ENCODE data around the gene BCR.

BCR gene

DNA sequence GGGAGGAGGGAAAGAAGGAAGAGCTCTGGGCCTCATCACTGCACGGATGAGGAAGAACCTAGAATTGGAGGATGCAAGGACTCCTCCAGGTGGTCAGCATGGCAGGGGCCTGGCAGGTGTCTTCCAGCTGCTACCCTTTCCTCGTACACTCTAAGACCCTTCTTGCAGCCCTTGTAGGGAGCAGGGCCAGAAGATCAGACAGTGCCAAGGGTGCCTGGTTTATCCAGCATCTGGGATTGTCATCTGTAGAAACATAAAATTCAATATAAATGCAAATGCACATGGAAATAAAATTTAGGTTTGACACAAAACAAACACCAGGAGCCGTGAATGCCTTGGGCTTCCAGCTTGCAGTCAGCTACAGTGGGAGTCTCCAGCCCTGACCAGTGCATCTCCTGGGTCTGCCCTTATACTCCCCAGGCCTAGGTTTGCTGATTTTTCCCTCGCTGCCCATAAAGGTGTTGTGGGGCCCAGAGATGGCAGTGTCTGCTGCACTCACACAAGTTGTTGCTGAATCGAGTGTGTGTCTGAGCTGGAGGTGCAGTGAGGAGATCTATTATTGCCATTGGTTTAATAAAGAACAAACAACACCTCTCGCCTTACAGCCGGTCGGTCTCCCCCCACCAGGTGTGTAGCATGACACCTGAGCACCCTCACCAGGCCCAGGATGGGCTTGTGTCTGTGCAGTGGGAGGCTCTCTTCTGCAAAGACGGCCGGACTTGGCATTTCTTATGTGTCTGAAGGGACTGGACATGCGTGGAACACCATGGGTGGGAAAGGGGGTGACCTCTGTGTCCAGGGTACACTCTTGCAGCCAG lies 87.1 kb downstream of the BCR start:
- Histone ChIP-seq H3K14ac (ENCODE audit: low read length) (no peak overlapping the region), H3K27ac (ENCODE audit: low read depth, low read length) (no peak overlapping the region), H3K79me2 (ENCODE audit: control insufficient read depth, insufficient read depth, low read length, poor library complexity) (no peaks in the 10 kb centered on the region), H3K36me3 (ENCODE audit: control insufficient read depth in 1 of 2, insufficient read depth in 2 of 2, low read length in 2 of 2) (peaks cover 75 to 80% of the 10 kb centered on the region in 2 experiments), H4K12ac (ENCODE audit: low read depth, low read length) (no peak overlapping the region), H2AK5ac (ENCODE audit: low read length) (no peak overlapping the region), H2BK120ac (ENCODE audit: insufficient read depth, low read length, poor library complexity) (no peak overlapping the region), H3K9ac (ENCODE audit: low read length) (no peak overlapping the region), H3K9me3 (ENCODE audit: insufficient read depth, low read depth, low read length) (no peaks in the 10 kb centered on the region), H3K4ac (ENCODE audit: low read depth, low read length) (no peak overlapping the region), H2AFZ (ENCODE audit: insufficient read depth, low read length, poor library complexity) (no peak overlapping the region), H3K4me2 (ENCODE audit: low read length) (no peak overlapping the region), H2BK12ac (ENCODE audit: low read length) (no peak overlapping the region), H3K4me1 (ENCODE audit: control insufficient read depth in 1 of 2, insufficient read depth in 2 of 2, low read length in 2 of 2) (no peaks in the 10 kb centered on the region), H3K18ac (ENCODE audit: low read length) (no peak overlapping the region), H4K91ac (ENCODE audit: low read depth, low read length) (no peak overlapping the region), H3K79me1 (ENCODE audit: low read length) (no peaks in the 10 kb centered on the region), H3K4me3 (ENCODE audit: low read depth, low read length) (no peak overlapping the region), H2BK5ac (ENCODE audit: low read depth, low read length, poor library complexity) (no peak overlapping the region), H3K27me3 (ENCODE audit: insufficient read depth, low read length) (no peaks in the 10 kb centered on the region), H4K8ac (ENCODE audit: low read depth, low read length) (no peak overlapping the region), H3K23ac (ENCODE audit: low read length) (no peak overlapping the region)
- DNase-seq, result no peak
- WGBS (ENCODE audit: extremely low coverage, insufficient coverage, insufficient read length), result no CpG with 5 or more reads among the region's 11 CpGs

DNA sequence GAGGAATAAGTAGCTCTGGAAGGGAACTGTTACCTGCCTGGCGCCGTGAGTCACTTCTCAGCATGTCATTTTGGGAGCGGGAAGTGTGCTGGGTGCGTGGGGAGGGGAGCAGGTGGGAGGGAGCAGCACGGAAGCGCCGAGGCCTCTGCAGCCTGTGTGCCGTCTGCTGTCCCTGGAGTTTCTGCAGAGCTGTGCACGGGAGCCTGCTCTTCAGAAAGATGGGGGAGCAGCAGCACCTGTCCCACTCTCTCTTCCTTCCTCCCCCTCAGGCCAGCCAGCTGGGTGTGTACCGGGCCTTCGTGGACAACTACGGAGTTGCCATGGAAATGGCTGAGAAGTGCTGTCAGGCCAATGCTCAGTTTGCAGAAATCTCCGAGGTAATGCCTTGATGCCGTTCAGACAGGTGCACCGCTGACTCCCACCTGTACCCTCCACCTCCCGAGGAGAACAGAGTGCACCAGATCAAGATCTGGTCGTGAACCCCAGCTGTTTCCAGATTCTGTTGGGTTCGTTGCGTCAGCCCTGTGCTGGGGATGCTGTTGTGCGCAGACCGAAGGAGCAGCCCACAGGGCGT lies 87.9 kb downstream of the BCR start:
- Histone ChIP-seq H4K12ac (ENCODE audit: low read depth, low read length) (no peak overlapping the region), H4K8ac (ENCODE audit: low read depth, low read length) (no peak overlapping the region), H2AFZ (ENCODE audit: insufficient read depth, low read length, poor library complexity) (no peak overlapping the region), H3K4me2 (ENCODE audit: low read length) (no peak overlapping the region), H3K23ac (ENCODE audit: low read length) (no peak overlapping the region), H3K14ac (ENCODE audit: low read length) (no peak overlapping the region), H3K9ac (ENCODE audit: low read length) (no peak overlapping the region), H3K18ac (ENCODE audit: low read length) (no peak overlapping the region), H3K4me3 (ENCODE audit: low read depth, low read length) (no peak overlapping the region), H3K27ac (ENCODE audit: low read depth, low read length) (no peak overlapping the region), H4K91ac (ENCODE audit: low read depth, low read length) (no peak overlapping the region), H3K79me1 (ENCODE audit: low read length) (no peaks in the 10 kb centered on the region), H2BK5ac (ENCODE audit: low read depth, low read length, poor library complexity) (no peak overlapping the region), H2BK120ac (ENCODE audit: insufficient read depth, low read length, poor library complexity) (no peak overlapping the region), H3K36me3 (ENCODE audit: control insufficient read depth in 1 of 2, insufficient read depth in 2 of 2, low read length in 2 of 2) (peaks cover 75 to 80% of the 10 kb centered on the region in 2 experiments), H3K79me2 (ENCODE audit: control insufficient read depth, insufficient read depth, low read length, poor library complexity) (no peaks in the 10 kb centered on the region), H3K4me1 (ENCODE audit: control insufficient read depth in 1 of 2, insufficient read depth in 2 of 2, low read length in 2 of 2) (no peaks in the 10 kb centered on the region), H3K4ac (ENCODE audit: low read depth, low read length) (no peak overlapping the region), H2AK5ac (ENCODE audit: low read length) (no peak overlapping the region), H3K9me3 (ENCODE audit: insufficient read depth, low read depth, low read length) (no peaks in the 10 kb centered on the region), H2BK12ac (ENCODE audit: low read length) (no peak overlapping the region), H3K27me3 (ENCODE audit: insufficient read depth, low read length) (no peaks in the 10 kb centered on the region)
- DNase-seq, result no peak
- WGBS (ENCODE audit: extremely low coverage, insufficient coverage, insufficient read length), result no CpG with 5 or more reads among the region's 22 CpGs

DNA sequence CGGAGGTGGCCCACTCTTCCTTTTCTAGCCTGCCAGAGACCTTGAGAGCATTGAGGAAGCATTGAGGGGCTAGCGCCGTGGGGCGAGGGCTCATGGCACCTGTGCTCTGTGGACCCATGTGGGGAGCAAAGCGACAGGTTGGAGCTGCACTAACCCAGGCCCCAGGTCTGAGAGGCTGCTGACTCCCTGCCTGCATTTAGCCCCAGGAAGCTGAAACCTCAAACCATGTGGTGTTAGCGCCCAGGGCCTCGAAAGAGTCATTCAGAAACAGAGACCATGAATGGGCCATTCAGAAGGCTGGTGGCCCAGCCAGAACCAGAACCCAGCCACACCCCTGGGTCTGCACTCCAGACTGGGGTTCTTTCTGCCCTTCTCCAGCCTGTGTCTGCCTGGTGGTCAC lies 88.6 kb downstream of the BCR start:
- Histone ChIP-seq H3K27me3 (ENCODE audit: insufficient read depth, low read length) (no peaks in the 10 kb centered on the region), H3K4me3 (ENCODE audit: low read depth, low read length) (no peak overlapping the region), H3K4me1 (ENCODE audit: control insufficient read depth in 1 of 2, insufficient read depth in 2 of 2, low read length in 2 of 2) (no peaks in the 10 kb centered on the region), H2BK5ac (ENCODE audit: low read depth, low read length, poor library complexity) (no peak overlapping the region), H3K23ac (ENCODE audit: low read length) (no peak overlapping the region), H3K36me3 (ENCODE audit: control insufficient read depth in 1 of 2, insufficient read depth in 2 of 2, low read length in 2 of 2) (peaks cover 75 to 80% of the 10 kb centered on the region in 2 experiments), H3K14ac (ENCODE audit: low read length) (no peak overlapping the region), H2BK120ac (ENCODE audit: insufficient read depth, low read length, poor library complexity) (no peak overlapping the region), H3K79me2 (ENCODE audit: control insufficient read depth, insufficient read depth, low read length, poor library complexity) (no peaks in the 10 kb centered on the region), H4K12ac (ENCODE audit: low read depth, low read length) (no peak overlapping the region), H4K91ac (ENCODE audit: low read depth, low read length) (no peak overlapping the region), H4K8ac (ENCODE audit: low read depth, low read length) (no peak overlapping the region), H3K18ac (ENCODE audit: low read length) (no peak overlapping the region), H2AFZ (ENCODE audit: insufficient read depth, low read length, poor library complexity) (no peak overlapping the region), H2BK12ac (ENCODE audit: low read length) (no peak overlapping the region), H3K9ac (ENCODE audit: low read length) (no peak overlapping the region), H3K9me3 (ENCODE audit: insufficient read depth, low read depth, low read length) (no peaks in the 10 kb centered on the region), H3K79me1 (ENCODE audit: low read length) (no peaks in the 10 kb centered on the region), H3K27ac (ENCODE audit: low read depth, low read length) (no peak overlapping the region), H2AK5ac (ENCODE audit: low read length) (no peak overlapping the region), H3K4ac (ENCODE audit: low read depth, low read length) (no peak overlapping the region), H3K4me2 (ENCODE audit: low read length) (no peak overlapping the region)
- no CpG with 5 or more reads among the region's 7 CpGs for WGBS (ENCODE audit: extremely low coverage, insufficient coverage, insufficient read length)
- DNase-seq, result no peak

DNA sequence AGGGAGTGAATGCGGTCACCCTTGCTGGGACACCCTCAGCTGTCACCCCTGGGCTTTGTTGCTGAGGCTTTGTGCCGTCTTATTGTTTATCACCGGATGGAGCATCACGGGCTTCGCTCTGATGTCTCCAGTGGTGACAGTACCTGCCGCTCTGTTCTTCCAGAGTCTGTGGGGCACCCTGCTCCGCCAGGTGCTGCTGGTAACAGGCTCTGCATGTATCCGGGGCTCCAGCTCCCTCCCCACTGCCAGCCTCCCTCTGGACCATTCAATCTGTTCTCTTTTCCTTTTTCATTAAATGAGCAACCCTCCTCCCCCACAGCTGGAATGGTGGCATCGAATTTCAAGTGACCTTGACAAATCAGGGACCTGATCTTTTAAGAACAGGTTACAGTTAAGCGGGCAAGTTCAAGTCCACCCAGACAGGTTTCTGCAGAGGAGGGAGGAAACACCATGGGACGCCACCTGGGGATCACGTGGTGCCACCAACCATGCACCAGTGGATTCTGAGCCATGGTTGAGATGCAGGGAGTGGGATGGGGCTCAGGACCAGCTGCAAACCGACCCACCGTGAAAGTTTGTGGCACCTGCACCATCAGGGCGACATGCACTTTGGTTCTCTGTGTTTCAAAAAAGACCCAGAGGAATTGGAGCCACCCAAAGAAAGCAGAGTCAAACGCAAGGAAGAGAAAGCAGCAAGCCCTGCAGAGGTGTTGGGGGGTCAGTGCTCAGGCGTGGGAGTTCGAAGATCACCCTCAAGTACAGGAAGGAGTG lies 89.3 kb downstream of the BCR start:
- H4K12ac ChIP-seq (ENCODE audit: low read depth, low read length), result no peak overlapping the region
- H3K79me1 ChIP-seq (ENCODE audit: low read length), result no peaks in the 10 kb centered on the region
- H2BK5ac ChIP-seq (ENCODE audit: low read depth, low read length, poor library complexity), result no peak overlapping the region
- H3K4me2 ChIP-seq (ENCODE audit: low read length), result no peak overlapping the region
- no peak overlapping the region for H2AK5ac ChIP-seq (ENCODE audit: low read length)
- no peak overlapping the region for H2AFZ ChIP-seq (ENCODE audit: insufficient read depth, low read length, poor library complexity)
- H3K18ac ChIP-seq (ENCODE audit: low read length), result no peak overlapping the region
- no CpG with 5 or more reads among the region's 18 CpGs for WGBS (ENCODE audit: extremely low coverage, insufficient coverage, insufficient read length)
- no peak overlapping the region for H4K8ac ChIP-seq (ENCODE audit: low read depth, low read length)
- no peak overlapping the region for H3K4ac ChIP-seq (ENCODE audit: low read depth, low read length)
- H3K27ac ChIP-seq (ENCODE audit: low read depth, low read length), result no peak overlapping the region
- no peaks in the 10 kb centered on the region for H3K79me2 ChIP-seq (ENCODE audit: control insufficient read depth, insufficient read depth, low read length, poor library complexity)
- no peaks in the 10 kb centered on the region for H3K27me3 ChIP-seq (ENCODE audit: insufficient read depth, low read length)
- no peak overlapping the region for H3K23ac ChIP-seq (ENCODE audit: low read length)
- H4K91ac ChIP-seq (ENCODE audit: low read depth, low read length), result no peak overlapping the region
- H3K9ac ChIP-seq (ENCODE audit: low read length), result no peak overlapping the region
- H3K4me1 ChIP-seq (ENCODE audit: control insufficient read depth in 1 of 2, insufficient read depth in 2 of 2, low read length in 2 of 2), result no peaks in the 10 kb centered on the region
- H2BK120ac ChIP-seq (ENCODE audit: insufficient read depth, low read length, poor library complexity), result no peak overlapping the region
- no peak overlapping the region for H3K14ac ChIP-seq (ENCODE audit: low read length)
- H3K9me3 ChIP-seq (ENCODE audit: insufficient read depth, low read depth, low read length), result no peaks in the 10 kb centered on the region
- H3K36me3 ChIP-seq (ENCODE audit: control insufficient read depth in 1 of 2, insufficient read depth in 2 of 2, low read length in 2 of 2), result peaks cover 74 to 78% of the 10 kb centered on the region in 2 experiments
- no peak overlapping the region for H3K4me3 ChIP-seq (ENCODE audit: low read depth, low read length)
- no peak overlapping the region for H2BK12ac ChIP-seq (ENCODE audit: low read length)
- no peak for DNase-seq

All from trophoblast cell (in vitro differentiated cells and primary cell).